ENCODE results near the gene TAF3.
A peak's percentile ranks its signal among the peaks of the same experiment; 100 is the strongest.

DNA sequence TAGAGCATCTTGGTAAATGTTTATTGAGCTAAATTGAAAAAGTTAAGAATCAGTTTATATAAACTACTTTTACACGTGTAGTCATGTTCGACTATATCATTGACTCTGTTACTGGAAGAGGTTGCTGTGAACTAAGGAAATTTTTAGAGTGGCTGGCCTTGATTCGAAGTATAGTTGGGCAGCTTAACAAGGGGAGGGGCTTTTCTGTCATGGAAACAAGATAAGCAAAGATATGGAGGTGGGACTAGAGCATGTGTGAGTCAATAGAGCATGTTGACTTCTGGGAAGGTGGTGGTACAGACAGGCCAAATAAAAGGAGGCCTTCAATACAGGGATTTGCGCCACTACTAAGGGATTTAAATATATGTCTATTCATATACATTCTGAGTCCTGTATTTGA is 22.7 kb upstream of the TAF3 start:
- TF ChIP-seq KLF8 (tag by site-specific recombination; IDR thresholded peaks at IDR 0.05) = no peak
- TF ChIP-seq, protein P1, sequence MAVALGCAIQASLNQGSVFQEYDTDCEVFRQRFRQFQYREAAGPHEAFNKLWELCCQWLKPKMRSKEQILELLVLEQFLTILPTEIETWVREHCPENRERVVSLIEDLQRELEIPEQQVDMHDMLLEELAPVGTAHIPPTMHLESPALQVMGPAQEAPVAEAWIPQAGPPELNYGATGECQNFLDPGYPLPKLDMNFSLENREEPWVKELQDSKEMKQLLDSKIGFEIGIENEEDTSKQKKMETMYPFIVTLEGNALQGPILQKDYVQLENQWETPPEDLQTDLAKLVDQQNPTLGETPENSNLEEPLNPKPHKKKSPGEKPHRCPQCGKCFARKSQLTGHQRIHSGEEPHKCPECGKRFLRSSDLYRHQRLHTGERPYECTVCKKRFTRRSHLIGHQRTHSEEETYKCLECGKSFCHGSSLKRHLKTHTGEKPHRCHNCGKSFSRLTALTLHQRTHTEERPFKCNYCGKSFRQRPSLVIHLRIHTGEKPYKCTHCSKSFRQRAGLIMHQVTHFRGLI (tag by site-specific recombination; IDR thresholded peaks at IDR 0.05) = peak; percentile 77
- TF ChIP-seq ZNF596 (tag by site-specific recombination; IDR thresholded peaks at IDR 0.05) = no peak
- TF ChIP-seq, protein P2, sequence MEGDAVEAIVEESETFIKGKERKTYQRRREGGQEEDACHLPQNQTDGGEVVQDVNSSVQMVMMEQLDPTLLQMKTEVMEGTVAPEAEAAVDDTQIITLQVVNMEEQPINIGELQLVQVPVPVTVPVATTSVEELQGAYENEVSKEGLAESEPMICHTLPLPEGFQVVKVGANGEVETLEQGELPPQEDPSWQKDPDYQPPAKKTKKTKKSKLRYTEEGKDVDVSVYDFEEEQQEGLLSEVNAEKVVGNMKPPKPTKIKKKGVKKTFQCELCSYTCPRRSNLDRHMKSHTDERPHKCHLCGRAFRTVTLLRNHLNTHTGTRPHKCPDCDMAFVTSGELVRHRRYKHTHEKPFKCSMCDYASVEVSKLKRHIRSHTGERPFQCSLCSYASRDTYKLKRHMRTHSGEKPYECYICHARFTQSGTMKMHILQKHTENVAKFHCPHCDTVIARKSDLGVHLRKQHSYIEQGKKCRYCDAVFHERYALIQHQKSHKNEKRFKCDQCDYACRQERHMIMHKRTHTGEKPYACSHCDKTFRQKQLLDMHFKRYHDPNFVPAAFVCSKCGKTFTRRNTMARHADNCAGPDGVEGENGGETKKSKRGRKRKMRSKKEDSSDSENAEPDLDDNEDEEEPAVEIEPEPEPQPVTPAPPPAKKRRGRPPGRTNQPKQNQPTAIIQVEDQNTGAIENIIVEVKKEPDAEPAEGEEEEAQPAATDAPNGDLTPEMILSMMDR (tag by site-specific recombination; IDR thresholded peaks at IDR 0.05) = no peak
- no peak for TF ChIP-seq YY1 (tag by site-specific recombination; IDR thresholded peaks at IDR 0.05)
- TF ChIP-seq TRIM28 (IDR thresholded peaks at IDR 0.05; ENCODE audit: borderline replicate concordance, low read length) = no peak
- no peak for TF ChIP-seq ZBTB7A (tag by site-specific recombination; IDR thresholded peaks at IDR 0.05; ENCODE audit: low read depth)
- no peak for TF ChIP-seq ZNF473 (tag by site-specific recombination; IDR thresholded peaks at IDR 0.05)
- no peak for TF ChIP-seq ZNF23 (tag by site-specific recombination; IDR thresholded peaks at IDR 0.05; ENCODE audit: borderline replicate concordance)
- no peak for TF ChIP-seq ZNF404 (tag by site-specific recombination; IDR thresholded peaks at IDR 0.05)
- TF ChIP-seq, protein P3, sequence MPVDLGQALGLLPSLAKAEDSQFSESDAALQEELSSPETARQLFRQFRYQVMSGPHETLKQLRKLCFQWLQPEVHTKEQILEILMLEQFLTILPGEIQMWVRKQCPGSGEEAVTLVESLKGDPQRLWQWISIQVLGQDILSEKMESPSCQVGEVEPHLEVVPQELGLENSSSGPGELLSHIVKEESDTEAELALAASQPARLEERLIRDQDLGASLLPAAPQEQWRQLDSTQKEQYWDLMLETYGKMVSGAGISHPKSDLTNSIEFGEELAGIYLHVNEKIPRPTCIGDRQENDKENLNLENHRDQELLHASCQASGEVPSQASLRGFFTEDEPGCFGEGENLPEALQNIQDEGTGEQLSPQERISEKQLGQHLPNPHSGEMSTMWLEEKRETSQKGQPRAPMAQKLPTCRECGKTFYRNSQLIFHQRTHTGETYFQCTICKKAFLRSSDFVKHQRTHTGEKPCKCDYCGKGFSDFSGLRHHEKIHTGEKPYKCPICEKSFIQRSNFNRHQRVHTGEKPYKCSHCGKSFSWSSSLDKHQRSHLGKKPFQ (tag by site-specific recombination; IDR thresholded peaks at IDR 0.05) = no peak
- TF ChIP-seq, protein P4, sequence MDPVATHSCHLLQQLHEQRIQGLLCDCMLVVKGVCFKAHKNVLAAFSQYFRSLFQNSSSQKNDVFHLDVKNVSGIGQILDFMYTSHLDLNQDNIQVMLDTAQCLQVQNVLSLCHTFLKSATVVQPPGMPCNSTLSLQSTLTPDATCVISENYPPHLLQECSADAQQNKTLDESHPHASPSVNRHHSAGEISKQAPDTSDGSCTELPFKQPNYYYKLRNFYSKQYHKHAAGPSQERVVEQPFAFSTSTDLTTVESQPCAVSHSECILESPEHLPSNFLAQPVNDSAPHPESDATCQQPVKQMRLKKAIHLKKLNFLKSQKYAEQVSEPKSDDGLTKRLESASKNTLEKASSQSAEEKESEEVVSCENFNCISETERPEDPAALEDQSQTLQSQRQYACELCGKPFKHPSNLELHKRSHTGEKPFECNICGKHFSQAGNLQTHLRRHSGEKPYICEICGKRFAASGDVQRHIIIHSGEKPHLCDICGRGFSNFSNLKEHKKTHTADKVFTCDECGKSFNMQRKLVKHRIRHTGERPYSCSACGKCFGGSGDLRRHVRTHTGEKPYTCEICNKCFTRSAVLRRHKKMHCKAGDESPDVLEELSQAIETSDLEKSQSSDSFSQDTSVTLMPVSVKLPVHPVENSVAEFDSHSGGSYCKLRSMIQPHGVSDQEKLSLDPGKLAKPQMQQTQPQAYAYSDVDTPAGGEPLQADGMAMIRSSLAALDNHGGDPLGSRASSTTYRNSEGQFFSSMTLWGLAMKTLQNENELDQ (tag by site-specific recombination; IDR thresholded peaks at IDR 0.05; ENCODE audit: low read depth) = no peak
- no peak for TF ChIP-seq ZNF266 (tag by site-specific recombination; IDR thresholded peaks at IDR 0.05; ENCODE audit: low read depth)
- TF ChIP-seq ZNF175 (tag by site-specific recombination; IDR thresholded peaks at IDR 0.05) = no peak

All from HEK293 (cell line).